ENCODE data around the gene TMEM132D.

The TMEM132D gene

DNA sequence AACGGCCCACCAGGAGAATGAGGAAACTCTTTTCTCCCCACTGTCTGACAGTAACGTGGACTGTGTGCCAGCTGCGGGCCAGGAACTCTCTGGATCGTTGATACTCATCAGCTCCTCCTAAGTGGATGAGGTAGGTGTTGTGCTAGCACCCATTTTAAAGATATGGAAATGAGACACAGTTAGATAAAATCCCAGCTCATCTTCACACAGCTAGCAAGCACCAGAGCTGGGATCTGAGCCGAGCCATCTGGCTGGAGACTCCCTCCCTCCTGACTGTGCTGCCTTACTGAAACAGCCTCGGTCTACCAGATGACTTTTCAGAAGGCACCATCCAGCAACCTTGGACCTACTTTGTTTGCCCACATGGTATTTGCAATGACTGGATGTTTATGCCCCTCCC is 49.2 kb downstream of the TMEM132D start:
- DNase-seq (ENCODE audit: low spot score) = no peak
- TF ChIP-seq CTCF (IDR thresholded peaks at IDR 0.05; ENCODE audit: extremely low read depth, missing control alignments) = no peak

DNA sequence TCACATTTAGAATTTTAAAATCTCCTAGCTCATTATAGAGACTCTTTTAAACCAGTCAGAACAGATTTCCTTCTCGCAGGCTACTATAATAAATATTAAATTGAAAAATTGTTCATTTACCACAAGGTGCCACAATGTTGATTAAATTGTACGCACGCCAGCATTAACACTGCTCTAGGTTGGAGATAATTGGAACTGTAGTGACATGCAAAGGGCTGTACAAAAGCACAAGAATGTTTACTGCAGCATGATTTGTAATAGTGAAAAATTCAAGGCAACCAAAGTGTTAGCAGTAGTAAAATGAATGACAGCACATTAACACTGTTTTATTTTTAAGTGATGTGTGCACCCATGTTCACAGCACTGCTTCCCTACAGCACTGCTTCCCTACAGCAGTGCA is 52.5 kb downstream of the TMEM132D start:
- no peak for DNase-seq (ENCODE audit: low spot score)

DNA sequence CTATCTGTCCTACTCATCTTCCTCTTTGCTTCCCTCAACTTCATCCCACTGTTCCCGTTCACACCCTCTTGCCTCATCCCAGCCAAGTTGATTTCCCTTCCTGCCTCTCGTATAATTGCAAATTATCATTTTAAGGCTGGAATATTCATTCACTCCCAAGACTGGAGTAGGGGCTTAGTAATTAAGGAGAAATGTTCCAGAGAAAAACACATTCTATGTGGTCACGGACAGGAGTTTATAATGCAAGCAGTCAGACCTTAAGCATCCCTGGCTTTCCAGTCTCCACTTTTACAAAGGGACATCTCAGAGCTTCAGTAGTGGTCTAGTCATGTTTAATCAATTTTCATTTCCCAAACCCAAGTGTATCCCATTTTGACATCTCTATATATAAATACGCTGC is 54.9 kb downstream of the TMEM132D start:
- DNase-seq (ENCODE audit: low spot score) = no peak
- TF ChIP-seq CTCF (IDR thresholded peaks at IDR 0.05; ENCODE audit: extremely low read depth, missing control alignments) = no peak

More for the DNA sequence above, 52.5 kb downstream of the TMEM132D start:
- TF ChIP-seq CTCF (IDR thresholded peaks at IDR 0.05; ENCODE audit: extremely low read depth, missing control alignments) = no peak

DNA sequence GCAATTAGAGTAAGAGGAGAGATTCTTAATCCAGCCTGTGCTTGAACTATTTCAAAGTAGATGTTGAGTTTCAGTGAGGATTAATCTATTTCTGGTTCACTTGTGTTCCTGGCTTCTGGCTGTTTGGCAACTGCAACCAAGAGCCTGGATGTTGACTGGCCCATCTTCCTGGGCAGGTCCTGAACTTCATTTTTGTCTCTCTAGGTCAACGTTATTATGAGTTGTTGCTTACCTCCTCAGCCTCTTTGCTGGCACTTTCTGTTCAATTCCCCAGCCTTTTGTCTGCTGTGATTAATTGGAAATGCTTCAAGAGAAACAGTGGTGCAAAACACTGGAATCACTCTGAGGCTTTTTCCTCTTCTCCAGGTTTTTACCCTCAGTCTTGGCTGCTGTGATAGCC is 56.8 kb downstream of the TMEM132D start:
- DNase-seq (ENCODE audit: low spot score) = no peak
- TF ChIP-seq CTCF (IDR thresholded peaks at IDR 0.05; ENCODE audit: extremely low read depth, missing control alignments) = no peak

DNA sequence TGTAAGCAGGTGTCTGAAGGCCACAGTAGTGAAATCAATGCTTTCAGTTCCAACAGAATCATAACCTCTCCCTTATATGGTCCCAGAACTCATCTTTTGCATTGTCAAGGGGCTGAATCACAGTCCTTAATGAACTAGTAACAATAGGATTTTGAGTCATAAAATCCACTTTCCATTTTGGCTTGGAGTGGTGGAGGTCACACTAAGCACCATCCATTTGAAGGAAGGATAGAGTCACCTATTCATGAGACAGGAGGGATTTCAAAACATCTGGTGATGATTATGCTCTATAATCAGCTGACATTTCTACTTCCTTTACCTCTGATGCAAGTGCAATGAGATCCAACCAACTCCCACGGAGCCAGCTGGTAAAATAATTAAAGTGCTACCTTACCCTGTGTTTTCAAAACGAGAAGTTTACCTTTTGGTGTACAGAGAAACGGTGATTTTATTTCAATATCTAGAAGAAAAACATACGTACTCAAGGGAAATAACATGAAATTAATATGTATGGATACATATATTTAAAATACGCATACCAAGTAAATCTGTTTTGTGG is 59.1 kb downstream of the TMEM132D start:
- no peak for DNase-seq (ENCODE audit: low spot score)
- no peak for TF ChIP-seq CTCF (IDR thresholded peaks at IDR 0.05; ENCODE audit: extremely low read depth, missing control alignments)

DNA sequence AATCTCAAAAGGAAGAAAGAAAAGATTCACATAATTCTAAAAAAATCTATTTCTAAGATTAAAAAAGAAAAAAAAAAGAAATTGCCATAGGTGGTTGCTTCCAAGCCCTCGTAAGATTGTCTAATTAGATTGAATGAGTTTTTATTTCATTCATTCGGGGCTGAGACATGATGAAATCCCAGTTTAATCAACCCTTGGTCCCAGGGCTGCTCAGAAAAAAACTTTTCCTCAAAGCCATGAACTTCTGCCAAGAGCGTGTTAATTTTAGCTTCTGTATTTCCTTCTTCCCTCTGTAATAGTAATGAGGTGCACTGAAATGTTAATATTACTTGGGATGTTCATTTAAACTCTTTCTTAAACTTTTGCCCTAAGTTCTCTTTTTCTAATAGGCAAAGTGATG is 62.6 kb downstream of the TMEM132D start:
- no peak for TF ChIP-seq CTCF (IDR thresholded peaks at IDR 0.05; ENCODE audit: extremely low read depth, missing control alignments)
- DNase-seq (ENCODE audit: low spot score) = no peak

DNA sequence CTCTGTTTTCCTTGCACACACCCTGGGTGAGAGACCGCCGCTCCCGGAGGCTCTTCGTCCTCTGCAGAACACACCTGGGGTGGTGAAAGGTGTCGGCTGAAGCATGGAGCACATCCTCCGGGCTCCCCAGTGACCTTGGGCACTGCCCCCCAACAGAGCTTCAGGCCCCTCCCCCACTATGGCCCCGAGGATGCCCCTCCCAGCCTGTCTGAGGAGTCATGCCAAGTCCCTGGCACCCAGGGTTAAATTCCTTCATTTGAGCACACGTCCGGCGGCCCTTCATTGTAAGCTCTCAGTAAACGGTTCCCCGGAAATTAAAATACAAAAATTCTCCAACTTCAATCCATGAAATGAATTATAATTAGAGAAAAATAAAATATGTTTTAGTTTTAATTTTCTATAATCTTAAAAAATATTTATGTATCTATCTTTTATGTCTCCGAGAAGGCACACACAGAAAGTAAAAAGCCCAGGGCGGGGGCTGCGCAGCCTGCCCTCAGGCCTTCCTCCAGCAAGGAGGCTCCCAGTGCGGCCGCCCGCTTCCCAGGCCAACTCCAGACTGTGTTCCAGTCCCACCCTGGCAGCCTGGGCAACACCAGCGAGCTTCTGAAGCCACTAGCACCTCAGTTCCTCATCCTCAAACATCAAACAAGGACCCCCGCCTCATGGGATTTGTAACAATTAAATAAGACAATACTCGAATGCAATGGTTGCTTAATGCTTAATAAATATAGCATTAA is 63.5 kb downstream of the TMEM132D start:
- TF ChIP-seq CTCF (IDR thresholded peaks at IDR 0.05; ENCODE audit: extremely low read depth, missing control alignments) = no peak
- DNase-seq (ENCODE audit: low spot score) = no peak

Measured in GM20000 (cell line).